ENCODE measurements around the gene GPBP1L1.
"Not testable (repeated sequence)": the region's sequence is repeated elsewhere in the genome, so short reads cannot be mapped to it uniquely, and the experiment has no call there.

GPBP1L1 gene

GRCh38 chr1:45629035-45629434, 57.3 kb downstream of the GPBP1L1 start:
- DNase-seq = no peak

- no peak for DNase-seq
Observed at GRCh38 chr1:45623972-45624371, 62.4 kb downstream of the GPBP1L1 start, which contains the start of gene CCDC17. TSS of gene CCDC17 (minus strand) at chr1:45624054. CDS start at chr1:45623909, 145 bp downstream.

GRCh38 chr1:45622524-45623394, 63.6 kb downstream of the GPBP1L1 start:
- no peak for DNase-seq

DNA sequence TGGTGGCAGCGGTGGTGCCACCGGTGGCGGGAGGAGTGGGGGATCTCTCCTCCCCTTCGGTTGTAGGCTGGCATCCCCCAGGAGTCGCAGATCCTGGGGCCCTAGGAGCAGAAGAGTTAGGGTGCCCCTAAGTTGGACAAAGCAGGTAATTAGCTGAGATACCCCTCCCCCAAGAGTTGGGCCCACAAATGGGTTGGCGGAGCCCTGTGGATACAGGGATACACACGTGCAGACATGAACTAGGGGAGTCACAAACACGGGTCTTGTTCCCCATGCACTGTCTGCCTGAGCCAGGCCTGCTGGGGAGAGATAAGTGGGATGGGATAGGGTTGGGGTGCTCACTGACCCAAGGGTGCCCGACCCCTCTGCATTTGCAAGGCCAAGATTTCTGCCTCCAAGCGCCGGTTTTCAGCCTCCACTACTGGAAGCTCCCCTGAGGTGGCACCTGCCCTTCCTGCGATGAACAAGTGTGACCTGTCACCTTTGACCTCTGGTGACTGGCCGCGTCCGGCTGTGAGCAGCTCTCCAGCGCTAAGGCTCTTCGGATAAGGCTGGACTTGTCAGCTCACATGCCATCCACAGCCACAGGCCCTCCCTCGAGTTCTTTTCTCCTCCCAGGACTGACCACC, 64.3 kb downstream of the GPBP1L1 start:
- DNase-seq = no peak

GRCh38 chr1:45621501-45621836, 64.9 kb downstream of the GPBP1L1 start:
- DNase-seq = no peak

GRCh38 chr1:45620588-45621500, 65.5 kb downstream of the GPBP1L1 start:
- no peak for DNase-seq

GRCh38 chr1:45619149-45619921, 67.0 kb downstream of the GPBP1L1 start:
- no peak for DNase-seq

DNA sequence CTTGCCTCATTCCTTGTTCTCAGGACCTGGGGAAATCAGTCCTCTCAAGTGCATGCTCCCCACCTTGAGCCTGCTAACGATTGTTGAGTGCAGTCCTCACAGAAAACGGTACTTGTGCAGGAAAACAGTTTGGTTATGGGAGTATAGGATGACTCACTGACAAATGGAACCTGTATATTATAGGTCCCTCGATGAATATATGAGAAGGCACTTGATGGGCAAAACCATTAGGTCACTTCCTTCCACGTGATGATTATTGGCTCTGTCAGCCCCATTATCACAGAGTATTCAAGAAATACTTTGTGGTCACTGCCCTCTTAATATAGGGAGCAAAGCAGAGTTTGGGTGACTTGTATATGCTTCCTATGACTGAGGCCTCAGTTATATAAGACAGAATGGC, 68.7 kb downstream of the GPBP1L1 start:
- DNase-seq = no peak

GRCh38 chr1:45615885-45616284, 70.4 kb downstream of the GPBP1L1 start:
- no peak for DNase-seq

GRCh38 chr1:45612941-45613579, 73.3 kb downstream of the GPBP1L1 start:
- no peak for DNase-seq

- DNase-seq = no peak
Observed at GRCh38 chr1:45610589-45611226, 75.6 kb downstream of the GPBP1L1 start.

- DNase-seq = no peak
Observed at GRCh38 chr1:45608175-45609156, 77.9 kb downstream of the GPBP1L1 start.

DNA sequence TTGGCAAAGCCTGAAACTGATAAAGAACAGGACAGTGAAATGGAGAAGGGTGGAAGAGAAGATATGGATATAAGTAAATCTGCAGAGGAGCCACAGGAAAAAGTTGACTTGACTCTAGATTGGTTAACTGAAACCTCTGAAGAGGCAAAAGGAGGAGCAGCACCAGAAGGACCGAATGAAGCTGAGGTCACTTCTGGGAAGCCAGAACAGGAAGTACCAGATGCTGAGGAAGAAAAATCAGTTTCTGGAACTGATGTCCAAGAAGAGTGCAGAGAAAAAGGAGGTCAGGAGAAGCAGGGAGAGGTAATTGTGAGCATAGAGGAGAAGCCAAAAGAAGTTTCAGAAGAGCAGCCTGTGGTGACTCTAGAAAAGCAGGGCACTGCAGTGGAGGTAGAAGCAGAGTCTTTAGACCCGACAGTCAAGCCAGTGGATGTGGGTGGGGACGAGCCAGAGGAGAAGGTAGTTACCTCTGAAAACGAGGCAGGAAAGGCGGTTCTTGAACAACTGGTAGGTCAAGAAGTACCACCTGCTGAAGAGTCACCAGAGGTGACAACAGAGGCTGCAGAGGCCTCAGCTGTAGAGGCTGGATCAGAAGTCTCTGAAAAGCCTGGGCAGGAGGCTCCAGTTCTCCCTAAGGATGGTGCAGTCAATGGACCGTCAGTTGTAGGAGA, 78.8 kb downstream of the GPBP1L1 start:
- no peak for DNase-seq

GRCh38 chr1:45604239-45604638, 82.1 kb downstream of the GPBP1L1 start:
- DNase-seq = no peak

DNA sequence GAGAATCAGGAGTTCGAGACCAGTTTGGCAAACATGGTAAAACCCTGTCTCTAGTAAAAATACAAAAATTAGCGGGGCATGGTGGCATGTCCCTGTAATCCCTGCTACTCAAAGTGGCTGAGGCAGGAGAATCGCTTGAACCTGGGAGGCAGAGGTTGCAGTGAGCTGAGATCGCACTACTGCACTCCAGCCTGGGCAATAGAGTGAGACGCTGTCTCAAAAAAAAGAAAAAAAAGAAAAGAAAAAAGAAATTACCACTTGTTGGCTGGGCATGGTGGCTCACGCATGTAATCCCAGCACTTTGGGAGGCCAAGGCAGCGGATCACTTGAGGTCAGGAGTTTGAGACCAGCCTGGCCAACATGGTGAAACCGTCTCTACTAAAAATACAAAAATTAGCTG, 89.6 kb downstream of the GPBP1L1 start:
- DNase-seq = not testable (repeated sequence)

DNA sequence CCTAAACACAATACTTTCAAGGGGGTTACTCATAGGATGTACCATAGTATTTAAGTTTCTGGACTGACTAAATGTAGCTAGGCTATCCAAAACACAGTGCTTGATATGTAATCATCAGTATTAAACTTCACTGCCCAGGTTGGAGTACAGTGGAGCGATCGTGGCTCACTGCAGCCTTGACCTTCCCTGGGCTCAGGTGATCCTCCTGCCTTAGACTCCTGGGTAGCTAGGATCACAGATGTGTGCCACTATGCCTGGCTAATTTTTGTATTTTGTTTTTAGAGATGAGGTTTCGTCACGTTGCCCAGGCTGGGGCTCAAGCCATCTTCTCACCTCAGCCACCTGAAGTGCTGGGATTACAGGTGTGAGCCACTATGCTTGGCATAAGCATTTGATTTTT, 91.9 kb downstream of the GPBP1L1 start:
- DNase-seq = no peak

- DNase-seq = no peak
Observed at GRCh38 chr1:45589861-45590260, 96.5 kb downstream of the GPBP1L1 start.

DNA sequence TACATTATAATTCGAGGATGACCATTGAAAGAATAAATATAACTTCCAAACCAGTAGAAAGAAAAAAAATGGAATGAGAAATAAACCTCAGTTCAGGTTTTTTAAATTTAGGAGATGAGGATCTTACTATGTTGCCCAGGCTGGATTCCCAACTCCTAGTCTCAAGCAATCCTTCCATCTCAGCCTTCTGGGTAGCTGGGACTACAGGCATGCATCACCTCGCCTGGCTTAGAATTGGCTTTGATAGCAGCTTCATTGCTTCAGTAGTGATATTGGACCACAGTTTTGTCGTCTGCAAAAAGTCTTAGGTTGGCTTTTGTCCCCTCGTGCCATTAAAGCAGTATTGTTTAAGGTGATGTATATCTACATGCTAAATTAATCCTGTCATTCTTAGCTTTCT, 99.6 kb downstream of the GPBP1L1 start:
- no peak for DNase-seq

DNA sequence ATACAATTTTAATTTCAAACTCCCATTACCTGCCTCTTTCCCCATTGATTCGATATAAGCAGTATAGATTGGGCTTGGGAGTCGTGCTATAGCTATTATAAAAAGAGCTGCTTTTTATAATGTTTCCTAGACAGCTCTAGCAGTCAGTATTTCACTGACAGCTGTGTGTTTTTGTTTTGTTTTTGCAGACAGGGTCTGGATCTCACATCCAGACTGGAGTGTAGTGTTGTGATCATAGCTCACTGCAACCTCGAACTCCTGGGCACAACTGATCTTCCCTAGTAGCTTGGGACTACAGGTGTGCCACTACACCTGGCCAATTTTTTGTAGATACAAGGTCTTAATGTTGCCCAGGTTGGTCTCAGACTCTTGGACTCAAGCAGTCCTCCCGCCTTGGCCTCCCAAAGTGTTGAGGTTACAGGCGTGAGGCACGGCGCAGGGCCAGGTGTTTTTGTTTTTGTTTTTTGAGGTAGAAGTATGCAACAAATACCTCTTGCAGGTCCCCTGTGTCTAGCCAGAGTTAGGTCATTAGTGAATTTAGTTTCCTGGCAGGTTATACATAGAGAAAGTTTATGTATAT, 100.7 kb downstream of the GPBP1L1 start:
- DNase-seq = no peak
